ENCODE measurements around the gene STOML1.

- TF ChIP-seq POLR2A (IDR thresholded peaks at IDR 0.05): no peak
- TF ChIP-seq CTCF (IDR thresholded peaks at IDR 0.05 in 4 of 5, conservative IDR thresholded peaks at IDR 0.05 in 1 of 5): no peak
These were observed 34.3 kb downstream of the STOML1 start for GRCh38 chr15:73957785-73958184.

Data from gastrocnemius medialis (tissue), 4 donors.